Stimulated activated naive CD8-positive, alpha-beta T cell treated with anti-CD3 and anti-CD28 coated beads, Interleukin-15, amount 100 ng/mL, for 72 hours (primary cell): ENCODE measurements around the gene RPS6KA3.
"Not testable (repeated sequence)": the region's sequence is repeated elsewhere in the genome, so short reads cannot be mapped to it uniquely, and the experiment has no call there.

Experiments
- ATAC-seq: fragments of 150-1000 bp; cut with Tn5 transposase; 2 replicates; pipeline ENCODE4 v1.10.0; 2021; ENCODE audit warnings: mild to moderate bottlenecking, moderate library complexity
- DNase-seq, 2 donors: peaks; one replicate each; pipeline ENCODE4 v3.0.0; 2021 to 2022
- H3K27ac Mint-ChIP-seq, 2 donors: one replicate each; pipeline ENCODE4 v1.8.0; 2022; ENCODE audit warnings: mild to moderate bottlenecking in 2 of 2, mixed read lengths in 2 of 2, moderate library complexity in 2 of 2
- H3K27me3 Mint-ChIP-seq: one replicate; pipeline ENCODE4 v1.8.0; 2022; ENCODE audit warnings: mixed read lengths
- H3K4me1 Mint-ChIP-seq: one replicate; pipeline ENCODE4 v1.8.0; 2022; ENCODE audit warnings: mild to moderate bottlenecking, mixed read lengths
- H3K4me3 Mint-ChIP-seq, 2 donors: one replicate each; pipeline ENCODE4 v1.8.0; 2022; ENCODE audit warnings: mild to moderate bottlenecking in 2 of 2, mixed read lengths in 2 of 2, moderate library complexity in 1 of 2
- H3K9me3 Mint-ChIP-seq, 2 donors: one replicate each; pipeline ENCODE4 v1.8.0; 2022; ENCODE audit warnings: mixed read lengths in 2 of 2

Gene RPS6KA3

DNA sequence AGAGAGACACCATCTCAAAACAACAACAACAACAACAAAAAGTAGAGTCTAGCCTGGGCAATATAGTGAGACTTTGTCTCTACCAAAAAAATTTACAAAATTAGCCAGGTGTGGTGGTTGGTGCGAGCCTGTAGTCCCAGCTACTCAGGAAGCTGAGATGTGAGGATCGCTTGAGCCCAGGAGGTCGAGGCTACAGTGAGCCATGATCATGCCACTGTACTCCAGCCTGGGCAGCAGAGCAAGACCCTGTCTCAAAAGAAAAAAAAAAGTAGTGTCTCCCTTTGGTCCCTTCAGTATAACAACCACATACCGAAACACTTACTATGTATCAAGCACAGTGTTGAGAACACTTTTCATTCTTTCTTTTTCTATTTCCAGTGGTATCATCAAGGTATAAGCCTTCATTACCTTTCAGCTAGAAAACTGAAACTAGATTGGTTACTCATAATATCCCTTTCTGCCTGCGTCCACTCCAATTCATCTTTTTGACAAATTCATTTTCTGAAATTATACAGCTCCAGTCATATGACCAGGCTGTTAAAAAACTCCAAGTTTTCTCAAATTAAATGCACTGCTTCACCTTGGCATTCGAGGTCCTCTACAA lies 54.1 kb downstream of the RPS6KA3 start:
- H3K27ac Mint-ChIP-seq: no peak overlapping the region

DNA sequence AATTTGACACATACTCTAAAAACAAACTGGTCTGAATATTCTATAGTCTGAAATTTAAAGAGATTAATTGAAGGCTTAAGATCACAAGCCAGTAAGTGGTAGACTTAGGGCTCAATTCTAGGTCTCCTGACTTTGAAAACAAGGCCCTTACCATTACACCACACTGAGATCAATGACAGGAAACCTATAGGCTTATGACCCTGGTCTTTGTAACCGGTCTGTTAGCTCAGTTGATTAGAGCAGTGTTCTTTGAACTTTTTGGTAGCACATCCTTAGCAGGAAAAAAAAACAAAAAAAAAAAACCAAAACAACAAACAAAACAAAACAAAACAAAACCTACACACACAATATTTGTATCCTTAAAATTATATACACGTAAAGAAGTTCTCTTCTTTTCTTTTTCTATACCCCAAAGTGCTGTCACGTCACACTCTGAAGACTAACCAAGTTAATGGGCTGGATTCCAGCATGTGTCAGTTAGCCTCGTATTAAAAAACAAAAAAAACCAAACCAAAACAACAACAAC lies 55.4 kb downstream of the RPS6KA3 start:
- Mint-ChIP-seq H3K27ac (no peak overlapping the region), H3K4me3 (no peak overlapping the region), H3K27me3 (no peaks in the 10 kb centered on the region), H3K4me1 (peaks cover 66% of the 10 kb centered on the region), H3K9me3 (no peaks in the 10 kb centered on the region)
- ATAC-seq (no peak), DNase-seq (no peak)

More for the DNA sequence above, 54.1 kb downstream of the RPS6KA3 start:
- Mint-ChIP-seq H3K4me1 (peaks cover 58% of the 10 kb centered on the region), H3K27me3 (no peaks in the 10 kb centered on the region), H3K4me3 (peak overlapping the region in 1 of 2 donors; percentile 9), H3K9me3 (no peaks in the 10 kb centered on the region)
- ATAC-seq (peak; percentile 95), DNase-seq (no peak)

DNA sequence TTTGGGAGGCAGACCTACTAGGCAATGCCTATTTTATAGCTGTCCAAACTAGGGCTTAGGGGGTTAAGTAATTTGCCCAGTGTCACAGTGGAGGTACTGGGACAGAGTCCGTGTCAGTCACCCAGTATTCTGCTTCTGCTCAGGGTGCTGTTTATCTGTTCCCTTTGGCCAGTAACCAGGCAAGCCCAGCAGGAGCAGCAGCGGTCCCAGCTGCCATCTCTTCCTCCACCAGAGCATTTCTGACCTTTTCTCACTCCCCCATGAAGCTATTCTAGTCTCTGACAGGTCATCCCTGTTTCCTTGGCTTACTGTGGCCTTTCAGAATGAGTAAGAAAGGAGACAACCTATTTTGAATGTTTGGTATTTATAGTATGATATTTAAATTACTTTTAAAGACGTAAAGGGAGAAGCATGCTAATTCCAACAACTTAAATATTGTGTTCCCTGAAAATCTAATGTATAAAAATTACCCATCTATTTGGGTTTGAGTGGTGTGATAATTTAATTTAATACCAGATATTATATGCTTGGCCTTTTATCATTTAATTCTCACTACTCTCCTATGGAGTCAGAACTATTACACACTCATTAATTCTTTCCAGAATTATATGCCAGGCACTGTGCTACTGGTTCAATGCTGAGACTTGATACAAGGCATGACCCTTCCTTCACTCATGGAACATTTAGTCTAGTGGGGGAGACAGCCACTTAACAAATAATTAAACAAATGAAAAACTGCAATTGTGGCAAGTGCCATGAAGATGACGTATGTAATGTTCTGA lies 60.6 kb downstream of the RPS6KA3 start:
- no peak overlapping the region for H3K4me3 Mint-ChIP-seq
- no peak overlapping the region for H3K27ac Mint-ChIP-seq
- no peaks in the 10 kb centered on the region for H3K9me3 Mint-ChIP-seq
- ATAC-seq (no peak), DNase-seq (no peak)
- H3K4me1 Mint-ChIP-seq: peaks cover 40% of the 10 kb centered on the region
- no peaks in the 10 kb centered on the region for H3K27me3 Mint-ChIP-seq

DNA sequence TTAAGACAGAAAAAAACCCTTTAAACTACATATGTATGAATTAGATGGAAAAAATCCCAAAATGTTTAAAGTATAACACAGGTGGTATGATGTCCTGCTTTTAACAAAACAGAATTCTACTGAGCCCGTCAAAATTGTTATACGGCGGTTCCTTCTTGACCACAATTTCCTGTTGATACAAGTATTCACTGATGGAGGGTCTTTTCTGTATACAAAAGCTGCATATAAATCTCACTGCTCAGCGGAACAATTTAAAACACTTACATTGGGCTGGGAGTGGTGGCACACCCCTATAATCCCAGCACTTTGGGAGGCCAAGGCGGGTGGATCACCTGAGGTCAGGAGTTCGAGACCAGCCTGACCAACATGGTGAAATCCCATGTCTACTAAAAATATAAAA lies 62.4 kb downstream of the RPS6KA3 start:
- Mint-ChIP-seq H3K27ac (peak overlapping the region in 1 of 2 donors; percentile 71), H3K4me3 (no peak overlapping the region), H3K9me3 (no peaks in the 10 kb centered on the region), H3K27me3 (no peaks in the 10 kb centered on the region), H3K4me1 (peaks cover 40% of the 10 kb centered on the region)
- ATAC-seq: no peak
- no peak for DNase-seq

DNA sequence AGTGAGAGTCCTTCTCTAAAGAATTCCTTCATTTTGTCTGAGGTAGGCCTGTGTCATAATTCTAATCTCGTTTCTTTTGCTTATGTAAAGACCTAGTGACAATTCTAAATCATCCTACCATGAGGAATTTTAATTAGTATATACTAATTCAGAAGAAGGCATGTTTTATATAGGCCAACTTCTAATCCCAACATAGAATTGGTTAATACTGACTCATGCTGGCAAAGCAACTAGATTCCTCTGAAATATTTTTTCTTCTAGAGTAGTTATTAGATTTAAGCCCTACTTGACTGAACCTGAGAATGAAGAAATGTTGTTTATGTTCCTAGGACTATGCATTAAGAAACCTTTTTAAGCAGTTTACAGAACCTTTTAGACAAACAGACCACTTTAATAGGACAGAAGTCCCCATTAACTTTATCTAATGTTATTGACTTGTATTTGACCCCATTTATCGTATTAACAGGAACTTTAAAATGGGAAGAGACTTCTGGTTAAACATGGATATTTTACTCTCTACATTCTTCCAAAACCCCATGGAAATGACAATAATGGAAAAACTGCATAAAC lies 69.0 kb downstream of the RPS6KA3 start:
- no peaks in the 10 kb centered on the region for H3K9me3 Mint-ChIP-seq
- peak overlapping the region; percentile 3 to 27 for H3K27ac Mint-ChIP-seq

DNA sequence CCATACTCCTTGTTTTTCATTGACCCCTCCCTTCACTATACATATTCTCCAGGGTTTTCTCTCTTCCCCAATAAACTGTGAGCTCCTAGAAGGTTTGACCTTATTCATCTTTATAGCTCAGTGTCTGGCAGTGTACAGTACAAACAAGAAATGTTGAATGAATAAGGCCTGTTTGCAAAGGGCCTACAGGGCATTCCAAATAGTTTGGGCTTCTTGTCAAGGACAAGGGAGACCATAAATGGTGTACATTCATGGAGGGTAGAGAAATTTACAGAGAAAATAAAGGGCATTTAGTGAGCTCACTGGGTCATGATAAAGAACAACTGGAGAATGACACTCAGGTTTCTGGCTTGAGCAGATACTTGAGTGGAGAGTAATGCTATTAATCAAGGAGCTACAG lies 77.5 kb downstream of the RPS6KA3 start:
- ATAC-seq: no peak
- H3K9me3 Mint-ChIP-seq: no peaks in the 10 kb centered on the region
- DNase-seq: no peak
- H3K27ac Mint-ChIP-seq: no peak overlapping the region
- no peaks in the 10 kb centered on the region for H3K4me1 Mint-ChIP-seq
- H3K4me3 Mint-ChIP-seq: no peak overlapping the region
- no peaks in the 10 kb centered on the region for H3K27me3 Mint-ChIP-seq

More for the DNA sequence above, 69.0 kb downstream of the RPS6KA3 start:
- Mint-ChIP-seq H3K27me3 (no peaks in the 10 kb centered on the region), H3K4me1 (peaks cover 19% of the 10 kb centered on the region), H3K4me3 (no peak overlapping the region)
- ATAC-seq (no peak), DNase-seq (no peak)

DNA sequence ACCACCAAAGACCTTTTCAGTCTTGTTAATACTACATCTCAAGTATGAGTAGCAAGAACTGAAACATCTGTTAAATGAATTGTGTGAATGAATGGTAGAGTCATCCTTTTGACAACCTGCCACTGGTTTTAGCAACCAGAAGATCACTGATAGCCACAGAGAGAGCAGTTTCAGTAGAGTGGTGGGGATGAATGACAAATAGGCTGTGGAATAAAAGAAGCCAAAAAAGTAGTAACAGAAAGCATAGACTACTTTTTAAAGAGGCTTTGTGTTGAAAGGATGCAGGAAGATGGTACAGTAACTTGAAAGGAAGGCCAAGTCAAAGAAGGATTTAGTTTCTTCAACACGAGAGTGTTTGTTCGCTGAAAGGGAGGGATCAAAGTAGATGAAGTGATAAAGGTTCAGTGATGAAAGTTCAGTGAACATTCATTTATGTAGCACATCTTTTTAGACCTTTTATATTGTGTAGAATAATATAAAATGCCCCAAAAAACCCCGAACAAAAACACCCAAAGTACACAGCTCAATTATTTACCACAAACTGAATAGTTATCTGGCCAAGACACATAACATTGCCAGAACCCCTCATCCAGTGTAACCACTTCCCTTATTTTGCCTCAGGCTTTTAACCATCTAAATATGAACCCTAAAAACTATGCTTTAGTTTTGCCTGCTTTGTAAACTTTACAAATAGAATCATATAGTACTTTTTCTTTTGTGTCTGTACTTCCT lies 84.9 kb downstream of the RPS6KA3 start:
- H3K27ac Mint-ChIP-seq: peak overlapping the region; percentile 31 to 43
- H3K27me3 Mint-ChIP-seq: no peaks in the 10 kb centered on the region
- ATAC-seq: peak; percentile 84
- H3K9me3 Mint-ChIP-seq: no peaks in the 10 kb centered on the region
- no peak overlapping the region for H3K4me3 Mint-ChIP-seq
- no peak for DNase-seq
- H3K4me1 Mint-ChIP-seq: peaks cover 11% of the 10 kb centered on the region

DNA sequence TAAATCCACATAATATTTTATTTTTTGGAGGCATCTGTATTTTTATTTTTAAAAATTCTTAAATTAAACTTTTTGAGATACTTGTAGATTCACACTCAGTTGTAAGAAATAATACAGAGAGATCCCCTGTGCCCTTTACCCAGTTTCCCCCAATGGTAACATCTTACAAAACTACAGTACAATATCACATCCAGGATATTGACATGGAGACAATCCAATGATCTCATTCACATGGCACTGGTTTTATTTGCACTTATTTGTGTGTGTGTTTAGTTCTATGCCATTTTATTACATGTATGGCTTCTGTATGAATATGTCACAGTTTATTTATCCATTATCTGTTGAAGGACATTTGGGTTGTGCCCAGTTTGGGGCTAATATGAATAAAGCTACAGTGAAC lies 89.6 kb downstream of the RPS6KA3 start:
- H3K27ac Mint-ChIP-seq: no peak overlapping the region
- H3K27me3 Mint-ChIP-seq: no peaks in the 10 kb centered on the region
- no peak for DNase-seq
- ATAC-seq: no peak
- peaks cover 7% of the 10 kb centered on the region for H3K4me1 Mint-ChIP-seq
- H3K9me3 Mint-ChIP-seq: no peaks in the 10 kb centered on the region
- H3K4me3 Mint-ChIP-seq: no peak overlapping the region

DNA sequence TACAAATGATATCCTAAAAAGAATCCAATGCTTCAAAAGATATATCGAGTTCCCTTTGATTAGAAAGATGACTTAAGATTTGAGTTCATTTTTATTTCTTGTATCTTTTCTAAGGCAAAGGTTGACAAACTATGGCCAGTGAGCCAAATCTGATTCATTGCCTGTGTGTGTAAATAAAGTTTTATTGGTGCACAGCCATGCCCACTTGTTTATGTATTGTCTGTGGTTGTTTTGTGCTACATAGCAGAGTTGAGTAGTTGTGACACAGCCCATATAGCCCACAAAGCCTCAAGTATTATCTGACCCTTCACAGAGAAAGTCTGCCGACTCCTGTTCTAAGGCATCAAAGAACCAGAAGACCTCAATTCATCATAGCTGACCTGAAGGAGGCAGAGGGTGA lies 92.9 kb downstream of the RPS6KA3 start:
- no peaks in the 10 kb centered on the region for H3K9me3 Mint-ChIP-seq
- DNase-seq (no peak), ATAC-seq (no peak)
- H3K27me3 Mint-ChIP-seq: no peaks in the 10 kb centered on the region
- no peaks in the 10 kb centered on the region for H3K4me1 Mint-ChIP-seq
- H3K4me3 Mint-ChIP-seq: no peak overlapping the region
- H3K27ac Mint-ChIP-seq: no peak overlapping the region

DNA sequence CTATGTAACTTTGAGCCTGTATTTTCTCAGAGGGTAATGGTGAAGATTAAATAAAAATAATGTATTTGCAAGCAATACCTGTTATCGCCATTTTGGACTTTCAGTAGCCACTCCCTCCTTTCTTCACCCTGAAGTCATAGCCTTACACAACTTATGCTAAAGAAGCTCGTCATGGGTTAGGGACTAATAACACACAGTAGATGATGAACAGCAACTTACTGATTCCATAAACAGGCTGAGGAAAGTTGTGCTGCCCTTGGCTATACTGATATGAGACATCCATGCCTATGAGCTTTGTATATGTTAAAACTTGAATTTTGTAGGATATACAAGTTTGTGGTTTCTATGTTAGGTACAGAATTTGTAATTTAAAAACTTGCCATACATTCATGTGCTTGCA lies 93.4 kb downstream of the RPS6KA3 start:
- no peaks in the 10 kb centered on the region for H3K4me1 Mint-ChIP-seq
- H3K4me3 Mint-ChIP-seq: no peak overlapping the region
- H3K9me3 Mint-ChIP-seq: no peaks in the 10 kb centered on the region
- DNase-seq: no peak
- no peaks in the 10 kb centered on the region for H3K27me3 Mint-ChIP-seq
- H3K27ac Mint-ChIP-seq: no peak overlapping the region
- ATAC-seq: no peak

DNA sequence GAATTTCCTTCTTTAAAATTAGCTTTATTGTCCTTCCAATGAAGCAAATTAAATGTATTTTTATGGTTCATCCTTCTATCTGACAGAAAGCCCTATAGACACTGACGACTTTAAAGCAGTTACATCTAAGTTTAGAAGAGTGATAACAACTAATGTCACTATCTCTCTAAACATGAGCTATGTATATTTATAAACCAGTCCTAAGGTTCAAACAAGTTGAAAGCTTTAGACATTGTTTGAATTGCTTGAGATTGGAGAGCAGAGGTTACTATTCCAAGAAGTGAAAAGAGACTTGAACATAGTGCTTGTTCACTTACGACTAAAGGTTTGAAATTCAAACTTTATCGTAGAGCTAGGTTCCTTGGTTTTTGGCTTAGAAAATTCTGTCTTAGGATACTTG lies 94.8 kb downstream of the RPS6KA3 start:
- no peaks in the 10 kb centered on the region for H3K9me3 Mint-ChIP-seq
- H3K27ac Mint-ChIP-seq: no peak overlapping the region
- no peaks in the 10 kb centered on the region for H3K27me3 Mint-ChIP-seq
- H3K4me1 Mint-ChIP-seq: no peaks in the 10 kb centered on the region
- ATAC-seq (no peak), DNase-seq (no peak)
- H3K4me3 Mint-ChIP-seq: no peak overlapping the region

DNA sequence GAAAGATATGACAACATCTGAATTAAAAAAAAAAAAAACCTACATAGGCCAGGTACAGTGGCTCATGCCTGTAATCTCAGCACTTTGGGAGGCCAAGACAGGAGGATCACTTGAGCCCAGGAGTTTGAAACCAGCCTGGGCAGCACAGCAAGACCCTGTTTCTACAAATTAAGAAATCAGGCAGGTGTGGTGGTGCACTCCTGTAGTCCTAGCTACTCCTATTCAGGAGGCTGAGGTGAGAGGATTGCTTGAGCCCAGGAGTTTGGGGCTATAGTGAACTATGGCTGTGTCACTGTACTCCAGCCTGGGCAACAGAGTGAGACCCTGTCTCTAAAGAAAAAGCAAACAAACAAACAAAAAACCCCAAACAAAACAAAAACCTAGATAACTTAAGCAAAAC lies 104.2 kb downstream of the RPS6KA3 start:
- ATAC-seq, H3K27ac Mint-ChIP-seq, H3K4me3 Mint-ChIP-seq, H3K27me3 Mint-ChIP-seq, H3K9me3 Mint-ChIP-seq, H3K4me1 Mint-ChIP-seq, DNase-seq: not testable (repeated sequence)

DNA sequence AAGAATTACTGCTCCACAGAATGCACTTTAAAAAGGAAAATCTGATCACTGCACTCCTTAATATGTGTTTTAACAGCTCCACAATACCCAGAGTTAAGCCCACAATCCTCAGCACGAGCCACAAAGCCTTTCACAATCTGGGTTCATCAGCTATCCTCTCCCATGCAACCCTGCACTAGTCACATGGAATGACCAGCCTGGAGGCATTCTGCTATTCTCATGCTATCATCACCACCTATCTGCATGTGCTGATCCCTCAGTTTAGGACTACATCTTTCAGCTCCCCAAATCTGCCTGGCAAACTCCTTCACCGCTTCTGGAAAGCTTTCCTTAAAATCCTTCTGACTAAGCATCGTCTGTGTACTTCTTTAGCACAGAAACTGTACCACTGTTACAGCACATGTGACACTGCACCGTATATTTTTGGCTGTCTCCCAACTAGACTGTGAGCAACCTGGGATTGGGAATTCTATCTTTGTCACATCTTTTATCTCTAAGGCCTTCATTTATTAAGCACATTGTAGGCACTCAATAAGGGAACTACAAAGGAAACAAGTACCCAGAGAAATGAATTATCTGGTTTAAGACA lies 106.8 kb downstream of the RPS6KA3 start:
- ATAC-seq: no peak
- no peak overlapping the region for H3K27ac Mint-ChIP-seq

DNA sequence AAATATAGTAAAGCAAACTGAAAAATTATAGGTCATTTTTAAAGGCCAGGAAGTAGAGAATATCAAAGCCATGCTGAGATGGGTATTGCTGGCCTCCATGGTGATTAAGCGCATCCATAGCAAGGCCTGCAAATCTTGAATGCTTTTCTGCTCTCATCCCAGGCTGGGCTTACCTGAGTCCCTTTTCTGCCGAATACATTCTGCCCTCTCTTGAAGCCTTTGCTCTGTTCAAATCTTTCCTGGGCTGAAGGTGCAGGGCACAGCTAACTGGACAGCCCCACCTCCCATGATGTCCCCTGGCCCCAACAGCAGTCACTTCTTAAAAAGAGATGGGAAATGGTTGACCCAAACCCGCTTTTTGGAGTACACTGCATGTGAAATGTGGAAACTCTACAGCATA lies 115.0 kb downstream of the RPS6KA3 start:
- H3K4me3 Mint-ChIP-seq: no peak overlapping the region
- no peaks in the 10 kb centered on the region for H3K9me3 Mint-ChIP-seq
- ATAC-seq: no peak
- H3K27me3 Mint-ChIP-seq: no peaks in the 10 kb centered on the region
- peaks cover 4% of the 10 kb centered on the region for H3K4me1 Mint-ChIP-seq
- DNase-seq: no peak
- H3K27ac Mint-ChIP-seq: no peak overlapping the region

More for the DNA sequence above, 106.8 kb downstream of the RPS6KA3 start:
- no peak for DNase-seq
- Mint-ChIP-seq H3K4me3 (no peak overlapping the region), H3K4me1 (no peaks in the 10 kb centered on the region), H3K27me3 (no peaks in the 10 kb centered on the region), H3K9me3 (no peaks in the 10 kb centered on the region)

DNA sequence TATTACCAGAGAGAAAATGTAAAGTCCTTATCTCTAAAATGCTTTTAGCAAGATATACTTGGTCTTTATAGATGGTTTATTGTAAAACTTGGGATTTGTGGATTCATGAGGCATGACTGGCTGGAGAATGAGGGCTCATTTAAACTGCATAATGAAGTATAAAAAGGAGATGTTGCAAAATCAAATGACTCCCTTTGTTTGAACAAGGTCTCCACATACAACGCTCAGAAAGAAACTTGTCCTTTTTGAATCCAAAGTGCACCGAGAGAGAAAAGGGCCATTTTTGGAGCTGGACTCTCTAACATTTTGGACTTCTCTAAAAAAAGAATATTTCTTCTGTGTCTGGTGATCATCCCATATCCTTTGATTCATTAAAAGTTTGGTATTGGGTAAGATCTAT lies 117.4 kb downstream of the RPS6KA3 start:
- Mint-ChIP-seq H3K9me3 (no peaks in the 10 kb centered on the region), H3K27me3 (no peaks in the 10 kb centered on the region), H3K4me1 (peaks cover 12% of the 10 kb centered on the region), H3K4me3 (no peak overlapping the region), H3K27ac (no peak overlapping the region)
- no peak for DNase-seq
- ATAC-seq: no peak
